Progenitor cell of endocrine pancreas (in vitro differentiated cells): Measurements from ENCODE around the gene LAGE3. TPM values are rescaled to one million over a fixed set of nuclear protein-coding genes. Genes with fewer than 3 reads are reported as not detected.

Source experiments
- DNase-seq: peaks from one replicate; pipeline ENCODE4 v3.0.0; 2021; ENCODE audit warnings: low spot score; ENCODE audit not compliant: unreplicated experiment
- H3K27ac Mint-ChIP-seq: 2 replicates; pipeline ENCODE4 v1.8.0; 2021; ENCODE audit warnings: mild to moderate bottlenecking, moderate library complexity, mixed read lengths
- H3K27me3 Mint-ChIP-seq: 2 replicates; pipeline ENCODE4 v1.8.0; 2021; ENCODE audit warnings: mixed read lengths
- H3K36me3 Mint-ChIP-seq: 2 replicates; pipeline ENCODE4 v1.8.0; 2022; ENCODE audit warnings: mixed read lengths; ENCODE audit not compliant: insufficient read depth
- H3K4me1 Mint-ChIP-seq: 2 replicates; pipeline ENCODE4 v1.8.0; 2021; ENCODE audit warnings: low read depth, mixed read lengths
- H3K4me3 Mint-ChIP-seq: 2 replicates; pipeline ENCODE4 v1.8.0; 2021; ENCODE audit warnings: low read depth, mild to moderate bottlenecking, moderate library complexity, mixed read lengths
- H3K9me3 Mint-ChIP-seq: 2 replicates; pipeline ENCODE4 v1.8.0; 2021; ENCODE audit warnings: low read depth, mixed read lengths
- CTCF ChIP-seq: fragments of 200-600 bp; sonication (generic); IDR thresholded peaks from one replicate; pipeline ENCODE4 v1.5.0; 2021; ENCODE audit warnings: antibody characterized with exemption, mild to moderate bottlenecking; ENCODE audit not compliant: unreplicated experiment
- total RNA-seq: library from RNA; stranded (reverse); gene quantifications from 2 replicates; pipeline ENCODE4 v1.2.1, GENCODE V29; 2021

The LAGE3 gene
- total RNA-seq, 1 donor from 2014 or later, result 13.5 TPM

- no peak for TF ChIP-seq CTCF
- no peaks in the 10 kb centered on the region for H3K27me3 Mint-ChIP-seq
- no peaks in the 10 kb centered on the region for H3K4me1 Mint-ChIP-seq
- no peaks in the 10 kb centered on the region for H3K9me3 Mint-ChIP-seq
- H3K27ac Mint-ChIP-seq, result no peak overlapping the region
- peaks cover 6% of the 10 kb centered on the region for H3K36me3 Mint-ChIP-seq
- DNase-seq, result no peak
- no peak overlapping the region for H3K4me3 Mint-ChIP-seq
These were observed 7.0 kb downstream of the LAGE3 start for GRCh38 chrX:154471839-154472684.

- Mint-ChIP-seq H3K9me3 (no peaks in the 10 kb centered on the region), H3K36me3 (peaks cover 6% of the 10 kb centered on the region), H3K27ac (no peak overlapping the region), H3K27me3 (no peaks in the 10 kb centered on the region), H3K4me1 (no peaks in the 10 kb centered on the region), H3K4me3 (no peak overlapping the region)
- no peak for DNase-seq
- no peak for TF ChIP-seq CTCF
These were observed 8.0 kb downstream of the LAGE3 start for GRCh38 chrX:154470914-154471568.

- no peak overlapping the region for H3K27ac Mint-ChIP-seq
- TF ChIP-seq CTCF, result no peak
- no peaks in the 10 kb centered on the region for H3K4me1 Mint-ChIP-seq
- H3K27me3 Mint-ChIP-seq, result no peaks in the 10 kb centered on the region
- H3K9me3 Mint-ChIP-seq, result no peaks in the 10 kb centered on the region
- no peak overlapping the region for H3K4me3 Mint-ChIP-seq
- peaks cover 4% of the 10 kb centered on the region for H3K36me3 Mint-ChIP-seq
- no peak for DNase-seq
These were observed 8.6 kb downstream of the LAGE3 start for GRCh38 chrX:154470434-154470833.

GRCh38 chrX:154469880-154470279, 9.2 kb downstream of the LAGE3 start:
- Mint-ChIP-seq H3K4me1 (no peaks in the 10 kb centered on the region), H3K36me3 (peaks cover 4% of the 10 kb centered on the region), H3K4me3 (no peak overlapping the region), H3K27ac (no peak overlapping the region), H3K27me3 (no peaks in the 10 kb centered on the region), H3K9me3 (no peaks in the 10 kb centered on the region)
- TF ChIP-seq CTCF, result no peak
- DNase-seq, result no peak

GRCh38 chrX:154469114-154469513, 10.0 kb downstream of the LAGE3 start:
- no peak overlapping the region for H3K4me3 Mint-ChIP-seq
- peaks cover 4% of the 10 kb centered on the region for H3K36me3 Mint-ChIP-seq
- H3K4me1 Mint-ChIP-seq, result no peaks in the 10 kb centered on the region
- H3K27ac Mint-ChIP-seq, result no peak overlapping the region
- no peaks in the 10 kb centered on the region for H3K9me3 Mint-ChIP-seq
- no peak for TF ChIP-seq CTCF
- H3K27me3 Mint-ChIP-seq, result no peaks in the 10 kb centered on the region
- no peak for DNase-seq
